Mammary epithelial cell (primary cell): ENCODE measurements around the gene FPR2.

ENCODE experiments used
- CTCF ChIP-seq, 2 donors: IDR thresholded peaks in 1 of 2; conservative IDR thresholded peaks in 1 of 2; 2 replicates each; pipeline ENCODE4 v1.5.1; 2011 to 2012; ENCODE audit warnings: inconsistent platforms in 2 of 2, low read length in 2 of 2, mild to moderate bottlenecking in 2 of 2, control low read depth in 1 of 2, low read depth in 1 of 2; ENCODE audit not compliant: insufficient read depth in 1 of 2; ENCODE audit errors: extremely low read depth in 1 of 2
- EZH2 ChIP-seq: IDR thresholded peaks from 2 replicates; pipeline ENCODE4 v1.6.1; 2012; ENCODE audit warnings: low read length, inconsistent platforms, borderline replicate concordance

- TF ChIP-seq CTCF (conservative IDR thresholded peaks at IDR 0.05 in 1 of 2, IDR thresholded peaks at IDR 0.05 in 1 of 2; ENCODE audit: extremely low read depth in 1 of 2, insufficient read depth in 1 of 2, low read depth in 1 of 2, low read length in 2 of 2) (no peak), EZH2 (no peak)
Measured at GRCh38 chr19:51714848-51715247, 46.1 kb upstream of the FPR2 start.
